ENCODE results near the gene ZNF101.

ZNF101 gene

GRCh38 chr19:19711934-19712828, 43.5 kb downstream of the ZNF101 start:
- TF ChIP-seq, protein P1, sequence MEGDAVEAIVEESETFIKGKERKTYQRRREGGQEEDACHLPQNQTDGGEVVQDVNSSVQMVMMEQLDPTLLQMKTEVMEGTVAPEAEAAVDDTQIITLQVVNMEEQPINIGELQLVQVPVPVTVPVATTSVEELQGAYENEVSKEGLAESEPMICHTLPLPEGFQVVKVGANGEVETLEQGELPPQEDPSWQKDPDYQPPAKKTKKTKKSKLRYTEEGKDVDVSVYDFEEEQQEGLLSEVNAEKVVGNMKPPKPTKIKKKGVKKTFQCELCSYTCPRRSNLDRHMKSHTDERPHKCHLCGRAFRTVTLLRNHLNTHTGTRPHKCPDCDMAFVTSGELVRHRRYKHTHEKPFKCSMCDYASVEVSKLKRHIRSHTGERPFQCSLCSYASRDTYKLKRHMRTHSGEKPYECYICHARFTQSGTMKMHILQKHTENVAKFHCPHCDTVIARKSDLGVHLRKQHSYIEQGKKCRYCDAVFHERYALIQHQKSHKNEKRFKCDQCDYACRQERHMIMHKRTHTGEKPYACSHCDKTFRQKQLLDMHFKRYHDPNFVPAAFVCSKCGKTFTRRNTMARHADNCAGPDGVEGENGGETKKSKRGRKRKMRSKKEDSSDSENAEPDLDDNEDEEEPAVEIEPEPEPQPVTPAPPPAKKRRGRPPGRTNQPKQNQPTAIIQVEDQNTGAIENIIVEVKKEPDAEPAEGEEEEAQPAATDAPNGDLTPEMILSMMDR (IDR thresholded peaks at IDR 0.05; ENCODE audit: low read depth, low read length, missing control alignments) = no peak
- DNase-seq (ENCODE audit: low read depth) = no peak
- in situ Hi-C loops (cut with HindIII; ENCODE audit: low sequenced_read_pairs) = no loop called here
- no peak overlapping the region for H3K4me3 ChIP-seq (ENCODE audit: low read depth, low read length)

DNA sequence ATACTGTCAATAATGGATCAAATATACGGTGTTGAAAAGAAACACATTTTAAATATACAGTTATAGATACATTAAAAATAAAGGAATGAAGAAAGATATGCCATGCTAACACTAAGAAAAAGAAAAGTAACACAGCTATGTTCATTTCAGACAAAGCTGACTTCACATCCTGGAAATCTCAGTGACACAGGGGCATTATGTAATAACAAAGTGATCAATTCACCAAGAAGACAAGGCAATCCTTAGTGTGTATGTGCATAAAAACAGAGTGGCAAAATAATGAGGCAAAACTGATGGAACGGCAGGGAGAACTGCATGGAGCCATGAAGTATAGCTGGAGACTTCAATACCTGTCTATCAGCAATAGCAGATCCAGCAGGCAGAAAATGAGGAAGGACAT, 51.2 kb downstream of the ZNF101 start:
- TF ChIP-seq, protein P1 (IDR thresholded peaks at IDR 0.05; ENCODE audit: low read depth, low read length, missing control alignments) = no peak
- in situ Hi-C loops (cut with HindIII; ENCODE audit: low sequenced_read_pairs) = no loop called here
- no peak overlapping the region for H3K4me3 ChIP-seq (ENCODE audit: low read depth, low read length)
- no peak for DNase-seq (ENCODE audit: low read depth)

DNA sequence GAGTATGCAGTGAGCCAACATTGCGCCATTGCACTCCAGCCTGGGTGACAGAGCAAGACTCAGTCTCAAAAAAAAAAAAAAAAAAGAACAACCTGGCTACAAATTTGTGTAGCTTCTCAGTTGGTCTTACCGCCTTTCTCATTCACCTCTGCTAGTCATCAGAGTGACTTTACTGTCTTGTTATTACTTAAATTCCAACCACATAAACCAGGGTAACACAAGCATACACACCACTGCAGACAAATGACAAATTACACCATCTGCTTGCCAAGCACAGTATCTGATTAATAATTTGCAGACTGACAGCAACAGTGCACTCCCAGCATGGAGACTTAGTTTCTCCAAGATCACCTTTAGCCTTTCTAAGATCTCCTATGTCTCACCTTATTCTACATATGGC, 53.3 kb downstream of the ZNF101 start:
- in situ Hi-C loops (cut with HindIII; ENCODE audit: low sequenced_read_pairs) = no loop called here
- DNase-seq (ENCODE audit: low read depth) = no peak
- TF ChIP-seq, protein P1 (IDR thresholded peaks at IDR 0.05; ENCODE audit: low read depth, low read length, missing control alignments) = no peak
- H3K4me3 ChIP-seq (ENCODE audit: low read depth, low read length) = no peak overlapping the region

- in situ Hi-C loops (cut with HindIII; ENCODE audit: low sequenced_read_pairs) = no loop called here
- TF ChIP-seq, protein P1 (IDR thresholded peaks at IDR 0.05; ENCODE audit: low read depth, low read length, missing control alignments) = peak; percentile 25
- DNase-seq (ENCODE audit: low read depth) = peak; percentile 78
These were observed 64.2 kb downstream of the ZNF101 start, which contains the start of gene ZNF14 for GRCh38 chr19:19732579-19733501. TSS of gene ZNF14 (minus strand) at chr19:19733112. CDS start at chr19:19732958, 154 bp downstream.

More at GRCh38 chr19:19732579-19733501, 64.2 kb downstream of the ZNF101 start, which contains the start of gene ZNF14:
- peak within 1 kb of the TSS; percentile 77 for H3K4me3 ChIP-seq (ENCODE audit: low read depth, low read length)
